ENCODE data around the gene BABAM2. TPM values are rescaled to one million over a fixed set of nuclear protein-coding genes. Genes with fewer than 3 reads are reported as not detected.

BABAM2 gene
- total RNA-seq, 1 donor from 2014 or later, result 33.9 TPM

DNA sequence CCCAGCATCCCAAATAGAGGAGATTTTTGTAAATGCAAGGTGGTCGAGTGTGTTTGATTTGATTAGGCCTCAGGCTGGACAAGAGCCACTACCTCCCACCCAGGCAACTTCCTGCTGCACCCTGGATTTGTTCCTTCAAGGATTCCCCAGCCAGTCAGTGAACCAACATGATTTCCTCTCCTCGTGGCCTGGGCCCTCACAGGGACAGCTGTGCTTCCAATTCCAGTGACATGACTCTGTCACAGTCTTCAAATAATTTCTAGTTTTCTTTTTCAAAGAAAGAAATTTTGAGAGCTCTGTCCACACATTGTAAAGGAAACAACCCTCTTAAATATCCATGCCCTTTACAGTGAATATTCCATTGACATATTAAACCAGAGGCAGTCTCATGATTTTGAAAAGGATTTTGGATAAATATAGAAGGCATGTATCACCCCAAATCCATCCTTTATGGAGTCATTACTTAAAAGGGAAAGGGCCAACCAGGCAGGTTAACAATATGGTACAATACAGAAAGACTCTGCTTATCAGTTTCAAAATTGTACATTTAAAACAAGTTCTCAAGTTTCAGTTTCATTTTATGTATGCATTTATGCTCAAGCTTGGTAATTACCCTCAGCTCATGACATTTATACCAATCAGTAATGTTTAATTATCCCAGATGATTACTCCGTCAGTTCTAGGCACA, 380.8 kb downstream of the BABAM2 start:
- peaks cover 63% of the 10 kb centered on the region for H3K4me1 Mint-ChIP-seq (ENCODE audit: low read depth)
- TF ChIP-seq, protein P1, sequence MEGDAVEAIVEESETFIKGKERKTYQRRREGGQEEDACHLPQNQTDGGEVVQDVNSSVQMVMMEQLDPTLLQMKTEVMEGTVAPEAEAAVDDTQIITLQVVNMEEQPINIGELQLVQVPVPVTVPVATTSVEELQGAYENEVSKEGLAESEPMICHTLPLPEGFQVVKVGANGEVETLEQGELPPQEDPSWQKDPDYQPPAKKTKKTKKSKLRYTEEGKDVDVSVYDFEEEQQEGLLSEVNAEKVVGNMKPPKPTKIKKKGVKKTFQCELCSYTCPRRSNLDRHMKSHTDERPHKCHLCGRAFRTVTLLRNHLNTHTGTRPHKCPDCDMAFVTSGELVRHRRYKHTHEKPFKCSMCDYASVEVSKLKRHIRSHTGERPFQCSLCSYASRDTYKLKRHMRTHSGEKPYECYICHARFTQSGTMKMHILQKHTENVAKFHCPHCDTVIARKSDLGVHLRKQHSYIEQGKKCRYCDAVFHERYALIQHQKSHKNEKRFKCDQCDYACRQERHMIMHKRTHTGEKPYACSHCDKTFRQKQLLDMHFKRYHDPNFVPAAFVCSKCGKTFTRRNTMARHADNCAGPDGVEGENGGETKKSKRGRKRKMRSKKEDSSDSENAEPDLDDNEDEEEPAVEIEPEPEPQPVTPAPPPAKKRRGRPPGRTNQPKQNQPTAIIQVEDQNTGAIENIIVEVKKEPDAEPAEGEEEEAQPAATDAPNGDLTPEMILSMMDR (IDR thresholded peaks at IDR 0.05), result no peak
- H3K9me3 Mint-ChIP-seq (ENCODE audit: low read depth), result no peaks in the 10 kb centered on the region
- no peak overlapping the region for H3K4me3 Mint-ChIP-seq (ENCODE audit: unreplicated experiment)
- no peaks in the 10 kb centered on the region for H3K27me3 Mint-ChIP-seq (ENCODE audit: low read depth)
- peak overlapping the region; percentile 57 for H3K27ac Mint-ChIP-seq (ENCODE audit: unreplicated experiment)
- no peaks in the 10 kb centered on the region for H3K36me3 Mint-ChIP-seq (ENCODE audit: low read depth)
- DNase-seq (ENCODE audit: low spot score), result no peak

GRCh38 chr2:28271919-28272250, 381.4 kb downstream of the BABAM2 start:
- Mint-ChIP-seq H3K4me1 (ENCODE audit: low read depth) (peaks cover 69% of the 10 kb centered on the region), H3K9me3 (ENCODE audit: low read depth) (no peaks in the 10 kb centered on the region), H3K4me3 (ENCODE audit: unreplicated experiment) (no peak overlapping the region), H3K27ac (ENCODE audit: unreplicated experiment) (peak overlapping the region; percentile 57), H3K36me3 (ENCODE audit: low read depth) (no peaks in the 10 kb centered on the region), H3K27me3 (ENCODE audit: low read depth) (no peaks in the 10 kb centered on the region)
- no peak for DNase-seq (ENCODE audit: low spot score)
- TF ChIP-seq, protein P1 (IDR thresholded peaks at IDR 0.05), result no peak

DNA sequence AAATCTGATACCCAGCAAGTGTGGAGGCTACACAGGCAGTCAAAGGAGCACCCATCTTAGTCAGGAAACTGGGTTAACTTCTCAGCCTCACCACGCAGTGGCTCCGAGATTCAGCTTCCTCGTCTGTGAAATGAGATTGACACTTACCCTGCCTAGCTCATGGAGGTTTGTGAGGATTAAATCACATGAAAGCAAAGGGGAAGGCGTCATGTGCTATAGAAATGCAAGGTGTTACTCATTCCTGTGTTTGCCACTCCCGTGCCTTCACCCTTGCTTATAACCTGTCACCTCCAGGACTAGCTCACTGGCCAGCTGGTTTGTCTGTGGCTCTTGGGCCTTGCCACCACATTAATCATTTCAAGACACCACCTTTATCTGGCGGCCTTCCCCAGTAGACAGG, 383.2 kb downstream of the BABAM2 start:
- no peaks in the 10 kb centered on the region for H3K9me3 Mint-ChIP-seq (ENCODE audit: low read depth)
- H3K4me1 Mint-ChIP-seq (ENCODE audit: low read depth), result peaks cover 63% of the 10 kb centered on the region
- TF ChIP-seq, protein P1 (IDR thresholded peaks at IDR 0.05), result no peak
- H3K27ac Mint-ChIP-seq (ENCODE audit: unreplicated experiment), result no peak overlapping the region
- DNase-seq (ENCODE audit: low spot score), result no peak
- H3K27me3 Mint-ChIP-seq (ENCODE audit: low read depth), result no peaks in the 10 kb centered on the region
- no peak overlapping the region for H3K4me3 Mint-ChIP-seq (ENCODE audit: unreplicated experiment)
- peaks cover 2% of the 10 kb centered on the region for H3K36me3 Mint-ChIP-seq (ENCODE audit: low read depth)

DNA sequence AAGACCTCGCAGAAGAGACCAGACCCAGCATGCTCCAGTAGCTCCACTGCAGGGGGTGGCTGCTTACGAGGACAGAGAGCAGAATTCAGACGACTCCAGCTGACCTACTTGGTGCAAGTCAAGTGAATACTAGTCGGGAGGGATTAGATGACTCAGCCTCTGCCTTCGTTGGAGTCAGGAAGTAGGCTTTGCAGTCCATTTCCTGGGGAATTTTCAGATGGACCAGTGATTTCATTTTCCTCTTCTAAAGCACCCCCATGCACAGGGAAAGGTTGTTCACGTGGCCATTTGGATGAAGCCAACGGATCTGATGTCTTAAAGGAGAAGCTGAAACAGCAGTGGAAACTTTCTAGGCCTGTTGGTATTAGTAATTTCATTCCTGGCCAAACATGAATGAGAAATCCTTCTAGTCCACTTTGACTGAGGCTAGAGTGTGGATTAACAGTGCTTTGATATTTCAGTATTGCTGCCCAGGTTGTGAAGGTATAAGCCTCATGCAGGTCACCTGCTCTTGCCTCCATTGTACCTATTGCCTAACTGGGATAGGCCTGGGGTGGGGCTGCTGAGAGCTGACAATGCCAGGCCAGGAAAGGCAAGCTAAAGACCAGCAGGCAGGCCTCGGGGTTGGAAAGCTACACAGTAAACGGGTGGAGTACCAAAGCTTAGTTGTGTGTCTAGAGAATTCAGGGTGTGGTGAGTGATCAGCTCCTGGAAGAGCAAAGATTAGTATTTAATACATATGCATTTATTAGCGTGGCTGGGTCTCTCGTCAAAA, 384.6 kb downstream of the BABAM2 start:
- no peaks in the 10 kb centered on the region for H3K9me3 Mint-ChIP-seq (ENCODE audit: low read depth)
- H3K36me3 Mint-ChIP-seq (ENCODE audit: low read depth), result peaks cover 2% of the 10 kb centered on the region
- peaks cover 54% of the 10 kb centered on the region for H3K4me1 Mint-ChIP-seq (ENCODE audit: low read depth)
- TF ChIP-seq, protein P1 (IDR thresholded peaks at IDR 0.05), result no peak
- no peaks in the 10 kb centered on the region for H3K27me3 Mint-ChIP-seq (ENCODE audit: low read depth)
- peak overlapping the region; percentile 89 for H3K27ac Mint-ChIP-seq (ENCODE audit: unreplicated experiment)
- no peak for DNase-seq (ENCODE audit: low spot score)
- H3K4me3 Mint-ChIP-seq (ENCODE audit: unreplicated experiment), result no peak overlapping the region

- Mint-ChIP-seq H3K27me3 (ENCODE audit: low read depth) (no peaks in the 10 kb centered on the region), H3K4me3 (ENCODE audit: unreplicated experiment) (no peak overlapping the region)
These were observed 385.6 kb downstream of the BABAM2 start for GRCh38 chr2:28276076-28276618.

More at GRCh38 chr2:28276076-28276618, 385.6 kb downstream of the BABAM2 start:
- Mint-ChIP-seq H3K4me1 (ENCODE audit: low read depth) (peaks cover 49% of the 10 kb centered on the region), H3K36me3 (ENCODE audit: low read depth) (peaks cover 4% of the 10 kb centered on the region), H3K9me3 (ENCODE audit: low read depth) (no peaks in the 10 kb centered on the region), H3K27ac (ENCODE audit: unreplicated experiment) (peak overlapping the region; percentile 89)
- DNase-seq (ENCODE audit: low spot score), result no peak
- TF ChIP-seq, protein P1 (IDR thresholded peaks at IDR 0.05), result no peak
